ENCODE measurements around the gene CRACR2A.

- TF ChIP-seq HOXA7 (CRISPR knock-in tag; IDR thresholded peaks at IDR 0.05), result no peak
- no peak for TF ChIP-seq MAFK (IDR thresholded peaks at IDR 0.05; ENCODE audit: partially characterized antibody)
- TF ChIP-seq, protein P1, sequence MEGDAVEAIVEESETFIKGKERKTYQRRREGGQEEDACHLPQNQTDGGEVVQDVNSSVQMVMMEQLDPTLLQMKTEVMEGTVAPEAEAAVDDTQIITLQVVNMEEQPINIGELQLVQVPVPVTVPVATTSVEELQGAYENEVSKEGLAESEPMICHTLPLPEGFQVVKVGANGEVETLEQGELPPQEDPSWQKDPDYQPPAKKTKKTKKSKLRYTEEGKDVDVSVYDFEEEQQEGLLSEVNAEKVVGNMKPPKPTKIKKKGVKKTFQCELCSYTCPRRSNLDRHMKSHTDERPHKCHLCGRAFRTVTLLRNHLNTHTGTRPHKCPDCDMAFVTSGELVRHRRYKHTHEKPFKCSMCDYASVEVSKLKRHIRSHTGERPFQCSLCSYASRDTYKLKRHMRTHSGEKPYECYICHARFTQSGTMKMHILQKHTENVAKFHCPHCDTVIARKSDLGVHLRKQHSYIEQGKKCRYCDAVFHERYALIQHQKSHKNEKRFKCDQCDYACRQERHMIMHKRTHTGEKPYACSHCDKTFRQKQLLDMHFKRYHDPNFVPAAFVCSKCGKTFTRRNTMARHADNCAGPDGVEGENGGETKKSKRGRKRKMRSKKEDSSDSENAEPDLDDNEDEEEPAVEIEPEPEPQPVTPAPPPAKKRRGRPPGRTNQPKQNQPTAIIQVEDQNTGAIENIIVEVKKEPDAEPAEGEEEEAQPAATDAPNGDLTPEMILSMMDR (IDR thresholded peaks at IDR 0.05), result no peak
- no peak for TF ChIP-seq CEBPB (IDR thresholded peaks at IDR 0.05)
These were observed 48.2 kb downstream of the CRACR2A start for GRCh38 chr12:3704512-3705353.

All from A549 (cell line).